Upper lobe of right lung (tissue), 1 donor: ENCODE measurements around the gene CNPY1. TPM values are rescaled to one million over a fixed set of nuclear protein-coding genes. Genes with fewer than 3 reads are reported as not detected.

Source experiments
- ATAC-seq: fragments of 200-7000 bp; cut with Tn5 transposase; one replicate; pipeline ENCODE4 v1.9.1; 2020; ENCODE audit warnings: mild to moderate bottlenecking, moderate library complexity
- DNase-seq: peaks from one replicate; pipeline ENCODE4 v3.0.0-alpha.2; 2020
- H3K27ac ChIP-seq: fragments of 200-600 bp; one replicate; pipeline ENCODE4 v1.8.0; 2022
- H3K27me3 ChIP-seq: fragments of 200-600 bp; one replicate; pipeline ENCODE4 v1.8.0; 2022; ENCODE audit warnings: mild to moderate bottlenecking
- H3K36me3 ChIP-seq: fragments of 200-600 bp; one replicate; pipeline ENCODE4 v1.8.0; 2022
- H3K4me1 ChIP-seq: fragments of 200-600 bp; one replicate; pipeline ENCODE4 v1.8.0; 2022
- H3K4me3 ChIP-seq: fragments of 200-600 bp; one replicate; pipeline ENCODE4 v1.8.0; 2022; ENCODE audit warnings: mild to moderate bottlenecking
- H3K9me3 ChIP-seq: fragments of 200-600 bp; one replicate; pipeline ENCODE4 v1.8.0; 2022
- intact Hi-C: fragments of 100-400 bp; cut with DNase I; formaldehyde crosslinking; loops from one replicate; pipeline ENCODE4 v1.11.0; 2022
- total RNA-seq: library from RNA; stranded (reverse); fragmentation: NEBNext Ultra II Directional; extraction: Animal tissue kit (Norgen Biotek cat#: 25700); gene quantifications from one replicate; pipeline ENCODE4 v1.2.1, GENCODE V29; 2021
- TF ChIP-seq, protein P1 (sequence below): fragments of 200-600 bp; IDR thresholded peaks from one replicate; pipeline ENCODE4 v1.8.0; 2022; ENCODE audit warnings: antibody characterized with exemption
- donor health status: DM: no; HTN: yes; CAD: no; lungs with severe emphysema.

CNPY1 gene
- total RNA-seq, 1 donor from 2014 or later: not detected

DNA sequence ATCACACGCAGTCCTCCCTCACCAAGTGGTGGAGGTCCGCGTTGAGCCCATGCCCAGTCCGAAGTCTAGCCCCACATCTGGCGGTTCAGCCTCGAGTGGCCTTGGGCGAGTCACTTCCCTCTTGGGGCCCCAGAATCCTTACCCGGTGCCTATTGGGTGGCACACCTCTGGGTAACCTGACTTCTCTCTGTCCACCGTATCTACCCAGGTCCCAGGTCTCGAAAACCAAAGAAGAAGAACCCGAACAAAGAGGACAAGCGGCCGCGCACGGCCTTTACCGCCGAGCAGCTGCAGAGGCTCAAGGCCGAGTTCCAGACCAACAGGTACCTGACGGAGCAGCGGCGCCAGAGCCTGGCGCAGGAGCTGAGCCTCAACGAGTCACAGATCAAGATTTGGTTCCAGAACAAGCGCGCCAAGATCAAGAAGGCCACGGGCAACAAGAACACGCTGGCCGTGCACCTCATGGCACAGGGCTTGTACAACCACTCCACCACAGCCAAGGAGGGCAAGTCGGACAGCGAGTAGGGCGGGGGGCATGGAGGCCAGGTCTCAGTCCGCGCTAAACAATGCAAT is 84.1 kb downstream of the CNPY1 start:
- Histone ChIP-seq H3K4me1 (peaks cover 16% of the 10 kb centered on the region), H3K36me3 (no peaks in the 10 kb centered on the region), H3K9me3 (no peaks in the 10 kb centered on the region), H3K4me3 (no peak overlapping the region), H3K27ac (no peak overlapping the region), H3K27me3 (peaks cover 93% of the 10 kb centered on the region)
- TF ChIP-seq, protein P1, sequence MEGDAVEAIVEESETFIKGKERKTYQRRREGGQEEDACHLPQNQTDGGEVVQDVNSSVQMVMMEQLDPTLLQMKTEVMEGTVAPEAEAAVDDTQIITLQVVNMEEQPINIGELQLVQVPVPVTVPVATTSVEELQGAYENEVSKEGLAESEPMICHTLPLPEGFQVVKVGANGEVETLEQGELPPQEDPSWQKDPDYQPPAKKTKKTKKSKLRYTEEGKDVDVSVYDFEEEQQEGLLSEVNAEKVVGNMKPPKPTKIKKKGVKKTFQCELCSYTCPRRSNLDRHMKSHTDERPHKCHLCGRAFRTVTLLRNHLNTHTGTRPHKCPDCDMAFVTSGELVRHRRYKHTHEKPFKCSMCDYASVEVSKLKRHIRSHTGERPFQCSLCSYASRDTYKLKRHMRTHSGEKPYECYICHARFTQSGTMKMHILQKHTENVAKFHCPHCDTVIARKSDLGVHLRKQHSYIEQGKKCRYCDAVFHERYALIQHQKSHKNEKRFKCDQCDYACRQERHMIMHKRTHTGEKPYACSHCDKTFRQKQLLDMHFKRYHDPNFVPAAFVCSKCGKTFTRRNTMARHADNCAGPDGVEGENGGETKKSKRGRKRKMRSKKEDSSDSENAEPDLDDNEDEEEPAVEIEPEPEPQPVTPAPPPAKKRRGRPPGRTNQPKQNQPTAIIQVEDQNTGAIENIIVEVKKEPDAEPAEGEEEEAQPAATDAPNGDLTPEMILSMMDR: no peak
- intact Hi-C loops: no loop called here
- DNase-seq (no peak), ATAC-seq (no peak)

DNA sequence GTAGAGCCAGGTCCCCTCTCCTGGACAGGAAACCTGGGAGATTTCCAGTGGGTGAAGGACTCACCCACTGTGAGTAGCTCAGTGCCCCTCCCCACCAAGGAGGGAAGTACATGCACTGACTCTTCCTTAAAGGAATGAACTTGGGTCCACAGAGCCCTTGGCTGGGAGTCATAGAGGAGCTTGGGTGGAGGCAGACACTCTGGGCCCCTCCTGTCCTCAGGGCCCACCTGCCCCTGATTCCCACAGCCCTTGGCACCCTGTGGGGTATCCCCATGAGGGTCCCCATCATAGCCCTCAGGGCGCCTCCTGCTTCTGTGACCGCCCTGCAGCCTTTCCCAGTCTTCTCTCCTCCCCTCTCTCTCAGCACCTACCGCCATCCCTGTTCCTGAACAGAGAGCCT is 84.7 kb downstream of the CNPY1 start:
- Histone ChIP-seq H3K9me3 (no peaks in the 10 kb centered on the region), H3K4me1 (peaks cover 19% of the 10 kb centered on the region), H3K4me3 (no peak overlapping the region), H3K27ac (no peak overlapping the region), H3K36me3 (no peaks in the 10 kb centered on the region), H3K27me3 (peaks cover 93% of the 10 kb centered on the region)
- DNase-seq (no peak), ATAC-seq (no peak)
- TF ChIP-seq, protein P1: no peak
- intact Hi-C loops: no loop called here

DNA sequence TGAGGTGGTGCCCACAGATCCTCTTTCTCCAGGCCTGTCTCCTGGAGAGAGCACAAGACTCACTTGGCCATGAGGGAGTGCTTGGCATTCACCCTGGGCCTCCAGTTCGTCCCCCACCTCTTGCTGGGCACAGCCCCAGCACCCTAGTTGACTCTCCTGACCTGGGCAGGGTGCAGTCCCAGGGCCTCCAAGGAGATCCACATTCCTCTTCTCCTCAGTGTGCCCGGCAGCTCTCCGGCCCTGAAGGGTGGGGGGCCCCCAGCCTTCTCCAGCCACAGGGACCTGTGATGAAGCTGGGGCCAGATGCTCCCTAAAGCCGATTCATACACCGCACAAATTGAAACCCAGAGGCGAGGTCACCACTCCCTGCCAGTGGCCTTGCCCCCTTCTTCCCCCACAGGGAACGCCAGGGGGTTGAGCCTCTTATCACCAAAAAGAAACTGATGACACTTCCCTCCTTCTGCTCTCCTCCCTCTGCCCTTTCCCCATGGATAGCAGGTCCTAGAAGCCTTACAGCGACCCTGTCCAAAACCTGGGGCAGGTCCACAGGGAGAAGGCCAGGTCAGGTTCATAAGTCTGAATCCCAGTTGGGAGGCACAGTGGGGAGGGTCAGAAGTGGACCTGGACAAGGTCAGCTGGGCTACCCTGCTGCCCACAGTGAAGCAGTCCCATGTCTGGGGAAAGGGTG is 85.3 kb downstream of the CNPY1 start:
- H3K9me3 ChIP-seq: no peaks in the 10 kb centered on the region
- H3K4me1 ChIP-seq: peaks cover 15% of the 10 kb centered on the region
- no peak overlapping the region for H3K27ac ChIP-seq
- H3K4me3 ChIP-seq: no peak overlapping the region
- H3K27me3 ChIP-seq: peaks cover 93% of the 10 kb centered on the region
- DNase-seq: no peak
- intact Hi-C loops: no loop called here
- TF ChIP-seq, protein P1: no peak
- H3K36me3 ChIP-seq: no peaks in the 10 kb centered on the region
- ATAC-seq: no peak

DNA sequence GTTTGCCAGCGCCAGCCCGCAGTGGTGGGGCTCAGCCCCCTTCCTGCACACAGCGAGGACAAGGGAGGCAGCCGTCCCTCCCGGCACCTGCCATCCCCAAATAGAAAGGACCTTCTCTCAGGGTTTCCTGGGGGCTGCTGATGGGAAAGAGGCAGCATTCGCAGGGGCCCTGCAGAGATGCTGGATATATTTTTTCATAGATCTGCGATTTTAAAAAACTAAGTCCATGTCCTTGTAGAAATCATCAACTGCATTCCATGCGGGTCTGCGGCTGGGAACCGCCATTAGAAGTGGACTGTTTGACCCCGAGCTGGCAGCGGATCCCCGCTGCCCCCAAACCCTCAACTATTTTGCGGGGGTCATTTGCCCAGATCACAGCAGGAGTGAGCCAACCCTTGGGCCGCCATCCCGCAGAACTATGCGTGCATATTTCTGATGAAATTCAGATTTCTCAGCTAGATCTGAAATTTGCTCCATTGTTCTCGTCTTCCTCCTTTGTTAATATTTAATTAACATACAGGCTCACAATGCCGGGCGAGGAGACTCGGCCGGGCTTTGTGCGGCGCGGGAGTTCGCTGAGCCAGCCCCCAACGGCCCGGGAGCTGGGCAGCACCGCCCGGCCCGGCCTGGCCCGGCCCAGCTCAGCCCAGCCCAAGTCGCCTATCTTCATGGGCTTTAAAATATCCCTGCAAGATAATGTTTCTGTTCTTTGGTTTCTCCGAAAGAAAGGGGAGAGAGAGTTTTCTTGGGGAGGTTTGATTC is 86.5 kb downstream of the CNPY1 start:
- Histone ChIP-seq H3K9me3 (no peaks in the 10 kb centered on the region), H3K27ac (no peak overlapping the region), H3K4me1 (peaks cover 15% of the 10 kb centered on the region), H3K4me3 (no peak overlapping the region), H3K36me3 (no peaks in the 10 kb centered on the region), H3K27me3 (peaks cover 93% of the 10 kb centered on the region)
- TF ChIP-seq, protein P1: no peak
- DNase-seq (no peak), ATAC-seq (no peak)
- intact Hi-C loops: no loop called here

DNA sequence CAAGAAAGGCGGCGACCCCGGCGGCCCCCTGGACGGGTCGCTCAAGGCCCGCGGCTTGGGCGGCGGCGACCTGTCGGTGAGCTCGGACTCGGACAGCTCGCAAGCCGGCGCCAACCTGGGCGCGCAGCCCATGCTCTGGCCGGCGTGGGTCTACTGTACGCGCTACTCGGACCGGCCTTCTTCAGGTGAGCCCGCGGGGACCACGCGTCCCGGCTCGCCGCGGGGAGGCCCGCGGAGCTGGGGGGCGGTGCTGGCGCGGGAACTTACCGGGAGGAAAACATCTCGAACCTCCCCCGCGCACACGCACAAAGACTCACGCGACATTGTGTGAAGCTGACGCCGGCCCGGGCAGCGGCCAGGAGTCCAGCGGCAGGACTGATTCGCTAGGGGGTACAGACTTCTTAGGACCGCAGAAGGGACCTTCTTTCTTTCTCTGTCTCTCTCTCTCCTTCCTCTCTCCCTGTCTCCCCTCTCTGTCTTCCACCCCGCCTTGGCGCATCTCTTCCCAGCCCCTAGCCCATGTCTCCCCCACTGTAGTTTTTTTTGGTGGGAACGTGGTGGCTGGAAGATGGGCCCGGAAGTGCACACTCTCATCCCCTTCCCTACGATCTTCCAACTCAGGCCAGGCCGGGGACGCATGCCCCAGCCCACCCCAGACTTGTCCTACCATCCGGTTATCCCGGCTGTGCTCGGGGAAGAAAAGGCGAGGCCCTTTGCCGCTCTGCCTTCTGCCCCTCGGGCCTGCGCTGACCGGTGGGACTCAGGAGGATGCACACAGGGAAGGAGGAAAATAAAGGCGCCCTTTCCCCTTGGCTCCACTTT is 87.3 kb downstream of the CNPY1 start:
- intact Hi-C loops: no loop called here
- H3K27ac ChIP-seq: no peak overlapping the region

More for the DNA sequence above, 87.3 kb downstream of the CNPY1 start:
- no peaks in the 10 kb centered on the region for H3K9me3 ChIP-seq
- no peak for ATAC-seq
- peaks cover 93% of the 10 kb centered on the region for H3K27me3 ChIP-seq
- TF ChIP-seq, protein P1: no peak
- DNase-seq: no peak
- H3K4me1 ChIP-seq: peaks cover 15% of the 10 kb centered on the region
- H3K4me3 ChIP-seq: no peak overlapping the region
- H3K36me3 ChIP-seq: no peaks in the 10 kb centered on the region
